NCI-H2029 (cell line): ENCODE results near the gene TNFRSF6B.
"Not testable (repeated sequence)": the region's sequence is repeated elsewhere in the genome, so short reads cannot be mapped to it uniquely, and the experiment has no call there.

Experiments used
- DNase-seq: peaks from one replicate; lab custom pipeline; 2025; lab: John Stamatoyannopoulos, UW

The TNFRSF6B gene, protein sequence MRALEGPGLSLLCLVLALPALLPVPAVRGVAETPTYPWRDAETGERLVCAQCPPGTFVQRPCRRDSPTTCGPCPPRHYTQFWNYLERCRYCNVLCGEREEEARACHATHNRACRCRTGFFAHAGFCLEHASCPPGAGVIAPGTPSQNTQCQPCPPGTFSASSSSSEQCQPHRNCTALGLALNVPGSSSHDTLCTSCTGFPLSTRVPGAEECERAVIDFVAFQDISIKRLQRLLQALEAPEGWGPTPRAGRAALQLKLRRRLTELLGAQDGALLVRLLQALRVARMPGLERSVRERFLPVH

DNA sequence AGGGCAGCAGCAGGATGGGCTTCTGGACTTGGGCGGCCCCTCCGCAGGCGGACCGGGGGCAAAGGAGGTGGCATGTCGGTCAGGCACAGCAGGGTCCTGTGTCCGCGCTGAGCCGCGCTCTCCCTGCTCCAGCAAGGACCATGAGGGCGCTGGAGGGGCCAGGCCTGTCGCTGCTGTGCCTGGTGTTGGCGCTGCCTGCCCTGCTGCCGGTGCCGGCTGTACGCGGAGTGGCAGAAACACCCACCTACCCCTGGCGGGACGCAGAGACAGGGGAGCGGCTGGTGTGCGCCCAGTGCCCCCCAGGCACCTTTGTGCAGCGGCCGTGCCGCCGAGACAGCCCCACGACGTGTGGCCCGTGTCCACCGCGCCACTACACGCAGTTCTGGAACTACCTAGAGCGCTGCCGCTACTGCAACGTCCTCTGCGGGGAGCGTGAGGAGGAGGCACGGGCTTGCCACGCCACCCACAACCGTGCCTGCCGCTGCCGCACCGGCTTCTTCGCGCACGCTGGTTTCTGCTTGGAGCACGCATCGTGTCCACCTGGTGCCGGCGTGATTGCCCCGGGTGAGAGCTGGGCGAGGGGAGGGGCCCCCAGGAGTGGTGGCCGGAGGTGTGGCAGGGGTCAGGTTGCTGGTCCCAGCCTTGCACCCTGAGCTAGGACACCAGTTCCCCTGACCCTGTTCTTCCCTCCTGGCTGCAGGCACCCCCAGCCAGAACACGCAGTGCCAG, at the start of gene TNFRSF6B:
TNFRSF6B (plus strand) TSS at position 25 of the 729 bp plus-strand sequence; CDS start at position 141, 116 bp downstream.
- no peak for DNase-seq

DNA sequence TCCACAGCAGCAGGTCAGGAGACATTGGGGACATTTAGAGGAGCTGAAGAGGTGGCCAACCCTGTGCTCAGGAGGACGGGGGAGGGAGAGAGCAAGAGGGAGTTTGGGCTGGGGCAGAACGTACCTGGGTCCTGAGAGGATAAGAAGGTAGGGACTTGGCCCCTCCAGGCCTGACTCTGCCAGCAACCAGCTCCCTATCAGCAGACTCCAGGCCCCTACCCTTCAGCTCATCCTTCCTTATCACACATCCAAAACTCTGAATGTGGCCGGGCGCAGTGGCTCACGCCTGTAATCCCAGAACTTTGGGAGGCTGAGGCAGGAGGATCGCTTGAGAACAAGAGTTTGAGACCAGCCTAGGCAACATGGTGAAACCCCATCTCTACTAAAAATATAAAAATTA, 48.3 kb upstream of the TNFRSF6B start:
- DNase-seq: no peak

DNA sequence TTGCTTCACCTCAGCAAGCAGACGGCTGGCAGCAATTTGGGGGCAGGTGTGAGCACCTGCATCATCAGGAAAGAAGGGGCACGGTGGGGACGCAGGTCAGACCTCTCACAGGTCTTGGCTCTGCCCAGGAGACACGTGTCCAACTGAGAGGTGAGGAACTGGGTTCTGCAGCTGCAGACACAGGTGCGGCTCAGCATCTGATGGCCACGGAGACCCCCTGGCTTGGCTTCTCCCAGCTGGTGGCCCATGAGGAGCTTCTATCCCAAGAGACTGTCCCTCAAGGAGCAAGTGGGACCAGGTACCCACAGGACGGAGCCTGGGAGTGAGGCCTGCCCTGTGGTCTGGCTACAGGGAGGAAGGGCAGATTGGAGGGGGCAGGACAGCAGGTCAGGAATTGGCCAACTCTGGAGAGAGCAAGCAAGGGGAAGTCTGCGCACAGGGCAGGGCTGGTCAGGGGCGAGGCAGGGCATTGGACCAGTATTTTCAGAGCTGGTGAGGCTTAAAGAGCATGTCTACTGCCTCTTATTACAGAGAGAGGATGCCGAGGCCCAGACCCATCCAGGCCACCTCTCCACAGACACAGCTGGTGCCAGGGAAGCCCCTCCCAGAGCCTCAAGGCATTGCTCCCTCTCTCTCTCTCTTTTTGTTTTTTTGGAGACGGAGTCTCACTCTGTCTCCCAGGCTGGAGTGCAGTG, 47.4 kb upstream of the TNFRSF6B start:
- DNase-seq: no peak

DNA sequence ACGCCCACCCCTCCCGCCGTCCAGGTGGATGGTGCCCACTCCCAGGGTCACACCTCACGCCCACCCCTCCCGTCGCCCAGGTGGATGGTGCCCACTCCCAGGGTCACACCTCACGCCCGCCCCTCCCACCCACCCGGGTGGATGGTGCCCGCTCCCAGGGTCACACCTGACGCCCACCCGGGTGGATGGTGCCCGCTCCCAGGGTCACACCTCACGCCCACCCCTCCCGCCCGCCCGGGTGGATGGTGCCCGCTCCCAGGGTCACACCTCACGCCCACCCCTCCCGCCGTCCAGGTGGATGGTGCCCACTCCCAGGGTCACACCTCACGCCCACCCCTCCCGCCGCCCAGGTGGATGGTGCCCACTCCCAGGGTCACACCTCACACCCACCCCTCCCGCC, 46.0 kb upstream of the TNFRSF6B start:
- DNase-seq: not testable (repeated sequence)

DNA sequence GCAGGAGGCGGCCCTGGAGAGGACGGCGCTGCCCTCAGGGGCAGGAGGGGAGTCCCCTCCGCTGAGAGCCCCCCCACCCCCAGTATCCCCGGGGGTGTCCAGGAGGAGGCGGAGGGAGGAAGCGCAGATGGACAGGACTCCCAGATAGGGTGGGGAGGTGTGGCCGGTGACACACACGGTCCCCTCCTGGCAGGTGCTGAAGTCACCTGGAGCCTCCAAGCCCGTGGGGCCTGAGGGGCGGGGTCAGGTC, 44.6 kb upstream of the TNFRSF6B start:
- DNase-seq: no peak

DNA sequence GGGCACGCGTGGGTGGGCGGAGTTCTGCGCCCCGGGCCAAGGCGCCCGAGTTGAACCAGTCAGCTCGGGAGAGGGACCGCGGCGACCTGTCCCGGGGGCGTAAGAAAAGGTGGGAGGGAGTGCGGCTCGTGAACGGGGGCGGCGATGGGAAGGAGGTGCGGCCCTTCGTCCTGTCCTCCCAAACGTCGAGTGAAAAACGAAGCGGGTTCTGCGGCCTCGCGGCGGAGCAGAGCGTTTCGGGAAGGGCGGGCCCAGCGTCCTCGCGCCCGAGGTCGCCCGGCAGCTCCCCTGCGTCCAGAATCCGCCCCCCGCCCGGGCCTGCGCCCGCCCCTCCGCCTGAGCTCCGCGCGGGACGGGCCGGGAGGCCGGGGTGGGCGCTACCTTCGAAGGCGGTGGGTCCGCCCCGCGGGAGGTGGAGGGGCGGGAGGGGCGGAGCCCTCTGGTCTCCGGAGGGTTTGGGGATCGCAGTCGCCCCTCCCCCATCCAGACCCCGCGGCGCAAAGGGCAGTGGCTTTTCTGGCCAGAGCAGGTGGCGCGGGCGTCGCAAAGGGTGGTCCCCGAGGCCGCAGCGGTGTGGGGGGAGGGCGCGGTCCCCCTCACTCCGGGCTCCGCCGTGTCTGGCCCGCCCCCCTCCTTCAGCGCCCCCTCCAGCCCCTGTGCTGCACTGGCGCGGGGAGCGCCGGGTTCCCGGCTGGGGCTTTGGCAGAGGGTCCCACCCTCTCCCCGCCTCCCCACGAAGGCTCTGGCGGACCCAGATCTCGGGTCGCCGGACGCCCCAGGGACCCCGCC, 44.1 kb upstream of the TNFRSF6B start:
- peak; percentile 31 for DNase-seq

DNA sequence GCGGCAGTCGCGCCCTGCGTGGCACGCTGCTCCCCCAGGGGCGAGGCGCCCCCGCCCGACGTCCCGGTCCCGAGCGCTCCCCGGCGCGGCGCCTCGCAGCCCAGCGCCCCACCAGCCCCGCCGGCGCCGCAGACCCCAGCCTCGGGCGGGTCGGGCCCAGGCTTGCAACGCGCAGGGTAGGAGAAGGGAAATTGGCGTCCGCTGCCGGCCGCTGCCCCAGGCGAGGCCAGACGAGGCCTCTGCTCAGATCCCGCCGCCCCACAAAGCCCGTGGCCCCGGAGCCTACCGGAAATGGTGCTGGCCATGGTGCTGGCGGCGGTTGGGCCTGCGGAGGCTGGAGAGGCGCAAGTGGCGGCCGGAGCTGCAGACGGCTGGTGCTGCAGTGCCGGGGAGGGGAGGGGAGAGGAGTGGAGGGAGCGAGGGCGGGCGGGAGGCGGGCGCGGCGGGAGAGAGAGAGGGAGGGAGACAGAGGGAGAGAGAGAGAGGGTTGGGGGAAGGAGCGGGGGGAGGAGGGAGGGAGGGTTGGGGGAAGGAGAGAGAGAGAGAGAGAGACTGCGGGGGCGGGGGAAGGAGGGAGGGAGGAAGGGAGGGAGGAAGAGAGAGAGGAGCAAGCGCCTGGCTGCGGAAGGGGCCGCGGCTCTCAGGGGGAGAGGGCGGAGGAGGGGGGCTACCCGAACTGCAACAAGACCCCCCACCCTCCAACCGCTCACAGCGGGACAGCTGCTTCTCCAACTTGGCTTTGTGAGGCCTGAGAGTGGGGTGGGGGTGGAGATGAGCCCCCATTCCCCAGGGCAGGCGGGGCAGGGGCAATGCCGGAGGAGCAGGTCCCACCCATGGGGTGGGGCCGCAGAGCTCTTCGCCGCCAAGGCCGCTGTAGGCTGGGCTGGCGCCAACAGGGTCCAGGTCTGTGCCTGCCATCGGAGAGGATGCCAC, 43.1 kb upstream of the TNFRSF6B start, which contains the start of gene STMN3:
STMN3 (minus strand) TSS at position 384 of the 933 bp plus-strand sequence; CDS start at position 305, 79 bp downstream.
- DNase-seq: peak; percentile 71

DNA sequence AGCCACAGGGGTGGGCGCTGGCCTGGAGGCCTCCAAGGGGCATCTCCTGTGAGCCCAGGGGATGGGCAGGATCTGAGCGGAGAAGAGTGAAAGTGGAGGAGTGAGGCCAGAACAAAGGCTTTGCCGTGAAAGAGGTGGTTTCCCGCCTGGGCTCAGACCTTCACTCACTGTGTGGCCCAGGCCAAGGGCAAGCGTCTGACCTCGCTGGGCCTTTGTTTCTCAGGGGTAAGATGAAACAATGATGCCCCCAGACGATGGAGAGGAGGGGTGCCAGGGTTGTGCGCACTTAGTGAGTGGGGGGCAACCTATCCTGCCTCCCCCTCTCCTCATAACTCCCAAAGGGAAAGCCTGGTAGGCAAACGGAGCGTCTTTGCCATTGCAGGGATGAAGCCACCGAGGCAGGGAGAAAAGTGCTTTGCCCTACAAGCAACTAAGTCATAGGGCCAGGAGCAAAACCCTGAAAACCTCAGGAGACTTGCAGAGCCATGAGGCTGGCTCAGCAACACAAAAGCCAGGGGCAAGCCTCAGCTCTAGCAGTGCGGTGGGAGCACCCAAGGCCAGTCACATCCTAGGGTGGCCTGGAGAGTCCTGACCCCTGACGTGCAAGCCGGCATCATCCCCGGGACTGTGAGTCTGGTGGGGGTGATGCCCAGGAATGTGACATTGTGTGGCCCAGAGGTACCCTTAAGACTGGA, 42.3 kb upstream of the TNFRSF6B start:
- no peak for DNase-seq

DNA sequence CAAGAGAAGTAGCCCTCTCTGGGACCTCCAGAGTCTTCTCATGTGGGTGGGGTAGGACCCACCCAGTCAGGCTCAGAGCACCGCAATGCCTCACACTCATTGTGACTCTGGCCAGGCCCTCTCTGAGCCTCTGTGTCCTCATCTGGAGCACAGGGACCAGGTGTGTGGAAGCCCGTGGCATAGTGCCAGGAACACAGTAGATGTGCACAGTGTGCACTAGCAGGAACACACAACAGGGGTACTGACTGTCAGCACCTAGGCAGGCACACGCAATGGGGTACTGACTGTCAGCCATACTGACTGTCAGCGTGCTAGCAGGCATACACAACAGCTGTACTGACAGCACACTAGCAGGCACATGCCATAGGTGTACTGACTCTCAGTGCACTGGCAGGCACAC, 41.2 kb upstream of the TNFRSF6B start:
- DNase-seq: no peak

DNA sequence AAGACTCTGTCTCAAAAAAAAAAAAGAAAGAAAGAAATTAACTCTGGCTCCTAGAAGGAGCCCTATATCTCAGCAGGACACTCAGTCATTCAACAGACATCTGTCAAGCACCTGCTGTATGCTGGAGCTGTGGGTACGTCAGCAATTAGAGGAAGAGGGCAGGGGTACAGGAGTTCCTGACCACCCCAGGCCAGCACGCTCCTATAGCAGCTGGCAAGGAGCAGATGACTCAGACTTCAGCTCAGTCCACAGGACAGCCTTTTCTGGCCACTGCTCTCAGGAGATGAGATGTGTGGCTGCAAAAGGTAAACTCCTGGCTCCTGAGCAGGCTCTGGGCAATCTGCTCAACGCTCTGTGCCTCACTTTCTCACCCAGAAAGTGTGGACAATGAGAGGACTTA, 40.0 kb upstream of the TNFRSF6B start:
- no peak for DNase-seq

DNA sequence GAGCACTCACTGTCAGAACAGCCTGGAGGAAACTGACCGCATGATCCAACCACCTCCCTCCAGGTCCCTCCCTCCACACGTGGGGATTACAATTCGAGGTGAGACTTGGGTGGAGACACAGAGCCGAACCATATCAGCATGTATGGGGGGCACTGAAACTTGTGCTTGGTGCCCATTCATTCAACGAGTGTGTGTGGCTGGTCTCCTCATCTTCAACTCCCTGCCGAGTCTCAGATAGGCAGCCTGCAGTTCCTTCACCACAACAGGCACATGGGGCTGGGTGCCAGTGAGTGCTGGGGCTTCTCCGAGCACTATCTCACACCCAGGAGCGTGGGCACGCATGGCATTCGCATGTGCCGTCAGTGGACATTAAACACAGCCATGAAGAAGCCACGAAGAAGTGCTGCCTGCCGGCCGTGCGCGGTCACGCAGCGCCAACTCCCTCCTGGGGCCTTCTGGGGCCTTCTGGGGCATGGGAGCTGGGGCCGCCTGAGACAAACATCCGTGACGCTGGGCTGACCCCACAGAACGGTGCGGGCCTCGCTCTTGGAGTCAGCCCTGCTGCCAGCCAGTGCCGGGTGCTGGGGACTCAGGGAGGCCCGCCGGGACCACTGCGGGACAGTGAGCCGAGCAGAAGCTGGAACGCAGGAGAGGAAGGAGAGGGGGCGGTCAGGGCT, 39.1 kb upstream of the TNFRSF6B start:
- DNase-seq: no peak

DNA sequence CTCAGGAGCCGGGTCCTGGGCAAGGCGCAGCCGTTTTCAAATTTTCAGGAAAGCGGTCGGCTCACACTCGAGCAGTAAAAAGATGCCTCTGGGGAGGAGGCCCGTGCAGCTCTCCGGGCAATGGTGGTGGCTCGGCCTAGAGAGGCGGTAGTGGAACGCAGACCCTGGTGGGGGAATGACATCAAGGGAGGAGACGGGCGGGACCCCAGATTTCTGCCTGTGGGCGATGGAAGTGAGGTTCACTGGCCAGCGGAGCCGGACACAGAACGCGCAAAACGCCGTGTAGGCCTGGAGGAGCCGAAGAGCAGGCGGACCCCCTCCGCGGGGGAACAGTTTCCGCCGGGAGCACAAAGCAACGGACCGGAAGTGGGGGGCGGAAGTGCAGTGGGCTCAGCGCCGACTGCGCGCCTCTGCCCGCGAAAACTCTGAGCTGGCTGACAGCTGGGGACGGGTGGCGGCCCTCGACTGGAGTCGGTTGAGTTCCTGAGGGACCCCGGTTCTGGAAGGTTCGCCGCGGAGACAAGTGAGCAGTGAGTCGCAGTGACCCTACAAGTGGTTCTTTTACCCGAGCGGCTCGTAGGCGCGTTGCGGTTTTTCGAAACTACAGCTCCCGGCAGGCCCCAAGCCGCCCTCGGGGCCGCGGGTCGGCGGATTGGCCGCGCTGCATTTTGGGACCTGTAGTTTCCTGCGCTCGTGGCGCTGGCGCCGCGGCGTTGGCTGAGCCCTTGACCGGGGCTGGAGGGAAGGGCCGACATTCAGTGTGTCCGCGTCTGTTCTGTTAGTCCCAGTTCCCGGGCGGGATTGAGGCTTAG, 38.3 kb upstream of the TNFRSF6B start, which contains the start of gene RTEL1:
RTEL1 (plus strand) TSS at position 376 of the 812 bp plus-strand sequence. CDS start 1,091 bp downstream, outside the sequence.
- DNase-seq: peak; percentile 82

DNA sequence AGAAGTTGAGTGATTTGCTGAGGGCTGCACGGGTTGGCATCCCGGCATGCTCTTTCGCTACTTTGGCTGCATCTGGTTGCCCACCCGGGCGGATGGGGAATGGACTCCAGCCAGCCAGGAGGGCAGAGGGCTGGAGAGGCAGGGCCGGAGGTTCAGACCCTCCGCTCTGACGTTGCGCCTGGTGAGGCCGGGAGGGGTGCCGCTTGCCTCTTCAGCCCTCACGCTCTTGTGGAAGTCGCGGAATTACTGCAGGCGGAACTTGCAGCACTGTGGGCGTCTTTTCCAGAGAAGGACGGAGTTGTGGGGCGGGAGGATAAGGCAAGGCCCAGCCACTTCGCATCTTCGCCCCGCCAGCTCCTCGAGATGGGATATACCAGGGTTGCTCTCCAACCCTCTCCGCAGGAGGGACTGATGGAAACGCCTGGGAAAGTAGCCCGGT, 37.7 kb upstream of the TNFRSF6B start:
- no peak for DNase-seq

DNA sequence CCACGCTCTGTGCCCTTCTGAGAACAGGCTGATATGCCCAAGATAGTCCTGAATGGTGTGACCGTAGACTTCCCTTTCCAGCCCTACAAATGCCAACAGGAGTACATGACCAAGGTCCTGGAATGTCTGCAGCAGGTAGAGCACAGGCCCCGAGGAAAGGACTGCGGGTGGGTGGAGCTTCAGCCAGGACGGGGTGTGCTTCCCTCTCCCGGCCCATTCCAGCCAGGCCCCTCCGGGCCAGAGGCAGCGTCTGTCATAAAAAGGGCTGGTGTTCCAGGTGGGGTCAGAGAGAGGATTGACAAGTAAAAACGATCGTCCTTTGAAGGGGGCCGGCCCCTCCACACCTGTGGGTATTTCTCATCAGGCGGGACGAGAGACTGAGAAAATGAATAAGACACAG, 37.1 kb upstream of the TNFRSF6B start:
- DNase-seq: no peak

DNA sequence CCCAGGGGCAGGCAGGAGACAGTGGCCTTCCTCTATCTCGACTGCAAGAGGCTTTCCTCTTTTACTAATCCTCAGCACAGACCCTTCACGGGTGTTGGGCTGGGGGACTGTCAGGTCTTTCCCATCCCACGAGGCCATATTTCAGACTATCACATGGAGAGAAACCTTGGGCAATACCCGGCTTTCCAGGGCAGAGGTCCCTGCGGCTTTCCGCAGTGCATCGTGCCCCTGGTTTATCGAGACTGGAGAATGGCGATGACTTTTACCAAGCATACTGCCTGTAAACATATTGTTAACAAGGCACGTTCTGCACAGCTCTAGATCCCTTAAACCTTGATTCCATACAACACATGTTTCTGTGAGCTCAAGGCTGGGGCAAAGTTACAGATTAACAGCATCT, 36.3 kb upstream of the TNFRSF6B start:
- not testable (repeated sequence) for DNase-seq

DNA sequence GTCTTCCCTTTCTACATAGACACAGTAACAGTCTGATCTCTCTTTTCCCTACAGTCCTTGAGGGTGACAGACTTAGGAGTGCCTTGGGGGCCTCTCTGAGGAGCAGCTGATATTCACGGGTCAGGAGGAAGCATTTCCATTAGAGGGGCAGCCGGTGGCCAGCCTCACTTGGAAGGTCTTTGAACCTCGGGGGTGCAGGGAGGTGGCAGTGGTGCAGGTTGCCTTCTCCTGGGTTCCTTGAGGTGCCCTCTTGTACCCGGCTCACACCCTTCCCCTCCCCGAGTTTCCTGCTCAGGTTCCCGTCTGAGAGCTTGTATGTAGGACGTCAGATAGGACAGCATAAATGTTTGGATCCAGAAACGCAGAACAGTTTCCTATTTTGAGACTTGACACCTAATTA, 35.8 kb upstream of the TNFRSF6B start:
- no peak for DNase-seq

DNA sequence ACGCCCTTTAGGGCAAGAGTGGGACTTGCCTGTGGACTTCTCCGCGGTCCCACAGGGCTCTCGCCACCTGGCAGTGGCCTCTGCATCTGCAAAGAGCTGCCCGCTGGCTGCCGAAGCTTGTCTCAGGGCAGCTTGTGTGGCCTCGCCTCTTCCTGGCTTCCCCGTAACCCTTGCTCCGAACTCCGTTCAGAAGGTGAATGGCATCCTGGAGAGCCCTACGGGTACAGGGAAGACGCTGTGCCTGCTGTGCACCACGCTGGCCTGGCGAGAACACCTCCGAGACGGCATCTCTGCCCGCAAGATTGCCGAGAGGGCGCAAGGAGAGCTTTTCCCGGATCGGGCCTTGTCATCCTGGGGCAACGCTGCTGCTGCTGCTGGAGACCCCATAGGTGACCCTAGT, 35.3 kb upstream of the TNFRSF6B start:
- DNase-seq: no peak

DNA sequence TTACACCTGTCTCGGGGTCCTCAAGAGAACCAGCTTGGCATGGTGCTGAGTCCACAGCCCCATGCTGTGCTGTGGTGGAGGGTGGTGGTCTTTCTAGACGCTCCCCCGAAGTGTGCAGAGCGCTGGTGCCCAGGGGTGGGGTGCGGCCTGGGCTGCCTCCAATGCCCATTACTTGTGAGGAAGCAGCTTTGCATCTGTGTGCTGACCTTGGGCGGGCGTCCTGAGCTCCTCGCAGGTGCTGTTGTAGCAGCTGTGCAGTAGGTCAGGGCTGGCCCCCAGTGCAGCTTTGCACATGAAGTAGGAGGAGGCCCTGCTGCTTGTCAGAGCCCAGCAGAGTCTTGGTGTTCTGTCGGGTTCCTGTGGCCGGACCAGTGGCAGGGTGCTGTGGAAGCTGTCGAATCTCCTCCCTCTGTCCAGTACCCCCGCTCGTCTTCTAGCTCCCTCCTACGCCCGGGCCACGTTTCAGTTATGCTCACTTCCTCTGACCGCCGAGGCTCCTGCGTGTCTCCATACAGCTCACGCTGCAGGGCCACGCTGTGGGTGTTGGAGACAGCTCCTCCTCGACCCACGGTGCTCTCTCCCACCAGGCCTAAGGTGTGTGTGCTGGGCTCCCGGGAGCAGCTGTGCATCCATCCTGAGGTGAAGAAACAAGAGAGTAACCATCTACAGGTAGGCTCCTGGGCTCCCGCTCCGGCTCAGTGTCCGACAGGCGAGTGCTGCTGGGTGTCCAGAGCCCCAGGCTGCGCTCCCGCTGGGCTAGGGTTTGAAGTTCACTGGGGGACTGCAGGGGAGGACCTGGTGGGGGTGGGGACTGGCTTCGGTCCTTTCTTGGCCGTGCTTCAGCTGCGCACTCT, 34.3 kb upstream of the TNFRSF6B start:
- no peak for DNase-seq
